Parietal lobe (tissue), 2 donors: ENCODE measurements around the gene PTP4A1. TPM values are rescaled to one million over a fixed set of nuclear protein-coding genes. Genes with fewer than 3 reads are reported as not detected.

Experiments used
- small RNA-seq: library from RNA; depleted of rRNA; stranded (forward); fragments of <200 nt; gene quantifications from one replicate; pipeline ENCODE3, GENCODE V24; 2014; ENCODE audit warnings: low replicate concordance
- total RNA-seq: library from RNA; depleted of rRNA; stranded (reverse); fragments of >200 nt; gene quantifications from one replicate; pipeline ENCODE4 v1.2.3, GENCODE V29; 2014

Gene PTP4A1
- total RNA-seq = 87.6 TPM

DNA sequence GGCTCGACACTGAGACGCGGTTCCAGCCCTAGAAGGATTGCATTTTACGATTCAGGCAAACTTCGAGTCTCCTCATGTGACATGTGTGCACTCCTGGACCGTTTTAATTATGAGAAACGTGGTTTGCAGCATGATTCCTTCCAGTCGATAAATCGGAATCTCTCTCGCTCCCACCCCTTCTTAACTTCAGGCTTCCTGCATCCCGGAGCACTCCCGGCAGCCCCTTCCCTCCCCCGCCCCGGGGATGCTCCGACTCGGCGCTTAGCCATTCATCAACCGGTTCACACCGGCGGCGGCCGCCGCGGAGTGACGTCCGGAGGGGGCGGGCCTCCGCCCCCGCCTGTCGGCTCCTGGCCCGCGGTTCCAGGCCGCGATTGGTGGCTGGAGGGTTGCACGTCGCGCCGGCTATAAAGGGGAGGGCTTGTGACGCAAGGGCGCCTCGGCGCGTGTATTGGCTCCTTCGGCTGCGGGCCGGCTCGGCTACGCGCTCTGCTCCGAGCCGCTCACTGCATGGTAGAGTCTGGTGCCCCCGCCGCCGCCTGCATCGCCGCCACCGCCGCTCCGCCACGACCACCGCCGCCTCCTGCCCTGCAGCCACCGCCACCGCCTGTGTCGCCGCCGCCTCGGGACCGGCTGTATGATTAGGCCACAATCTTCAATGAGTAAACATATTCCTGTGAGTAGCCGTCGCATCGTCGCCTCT, at the start of gene PTP4A1, which contains the start of gene LOC128125822:
Gene PTP4A1 (plus strand): TSS at position 437 of the 703 bp plus-strand sequence. CDS start 4,401 bp downstream, outside the sequence.
Gene LOC128125822 (plus strand): TSS at position 437 of the 703 bp plus-strand sequence.

Small RNAs within 50 kb of the gene (small RNA-seq; reads per million reads assigned to genes)
- not detected for gene AL513043.1

Other genes with a start within 250 kb of the PTP4A1 start
- gene PHF3, start 63.3 kb downstream of the PTP4A1 start, total RNA-seq = 124 TPM